Thyroid gland (tissue), 4 donors: Measurements from ENCODE around the gene STK32B.

Source experiments
- CTCF ChIP-seq, 6 experiments: fragments of 200-600 bp in 3 of 6; fragments of 450-650 bp in 3 of 6; sonication (generic) in 3 of 6; IDR thresholded peaks; one replicate each; pipeline ENCODE4 v1.5.1; 2016 to 2019; ENCODE audit warnings: antibody characterized with exemption in 6 of 6, mild to moderate bottlenecking in 2 of 6, inconsistent platforms in 1 of 6, moderate library complexity in 1 of 6
- POLR2A ChIP-seq, 2 donors: fragments of 450-650 bp; IDR thresholded peaks; one replicate each; pipeline ENCODE4 v1.6.1; 2017; ENCODE audit warnings: antibody characterized with exemption in 2 of 2, mild to moderate bottlenecking in 2 of 2, moderate library complexity in 1 of 2

GRCh38 chr4:5211282-5211839 is 160.1 kb downstream of the STK32B start:
- no peak for TF ChIP-seq CTCF (IDR thresholded peaks at IDR 0.05)
- TF ChIP-seq POLR2A (IDR thresholded peaks at IDR 0.05), result no peak
